NCI-H748 treated with DMSO at 0.1 percent for 48 hours (cell line): Measurements from ENCODE around the gene CYFIP2.
"Not testable (repeated sequence)": the region's sequence is repeated elsewhere in the genome, so short reads cannot be mapped to it uniquely, and the experiment has no call there.

ENCODE experiments used
- DNase-seq: peaks from one replicate; lab custom pipeline; 2025; lab: John Stamatoyannopoulos, UW

Gene CYFIP2

GRCh38 chr5:157390551-157391297 lies 124.8 kb downstream of the CYFIP2 start:
- DNase-seq = no peak

- no peak for DNase-seq
These were observed 132.4 kb downstream of the CYFIP2 start for GRCh38 chr5:157398305-157398704.

- no peak for DNase-seq
These were observed 135.0 kb downstream of the CYFIP2 start for GRCh38 chr5:157400741-157401495.

GRCh38 chr5:157415838-157416237 lies 149.9 kb downstream of the CYFIP2 start:
- no peak for DNase-seq

- DNase-seq = not testable (repeated sequence)
These were observed 153.6 kb downstream of the CYFIP2 start for GRCh38 chr5:157419521-157419920.

GRCh38 chr5:157429920-157430319 lies 164.0 kb downstream of the CYFIP2 start:
- not testable (repeated sequence) for DNase-seq

GRCh38 chr5:157431544-157432200 lies 165.7 kb downstream of the CYFIP2 start:
- peak; percentile 77 for DNase-seq

- no peak for DNase-seq
These were observed 168.2 kb downstream of the CYFIP2 start for GRCh38 chr5:157434096-157434495.

GRCh38 chr5:157443041-157443549 lies 177.2 kb downstream of the CYFIP2 start:
- peak; percentile 75 for DNase-seq

- DNase-seq = peak; percentile 44
These were observed 178.3 kb downstream of the CYFIP2 start for GRCh38 chr5:157444224-157444623.
